Measurements from ENCODE around the gene NOTCH3. TPM values are rescaled to one million over a fixed set of nuclear protein-coding genes. Genes with fewer than 3 reads are reported as not detected.

The NOTCH3 gene
- total RNA-seq: 106 and 116 TPM in 2 replicates

GRCh38 chr19:15200553-15201364 lies at the start of gene NOTCH3:
NOTCH3 (minus strand) TSS chr19:15200995; CDS start chr19:15200905, 90 bp downstream.

Other genes with a start within 250 kb of the NOTCH3 start
- not detected in 2 replicates for gene SLC1A6, start 221.1 kb downstream of the NOTCH3 start, total RNA-seq
- 0.07 TPM in 1 of 2 replicates, not detected in the other for gene CASP14, start 151.5 kb downstream of the NOTCH3 start, total RNA-seq
- gene OR1I1, start 118.8 kb downstream of the NOTCH3 start, total RNA-seq: not detected in 2 replicates
- 6.6 and 8.3 TPM in 2 replicates for gene SYDE1, start 93.6 kb downstream of the NOTCH3 start, total RNA-seq
- 7.6 and 9.0 TPM in 2 replicates for gene EPHX3, start 31.5 kb upstream of the NOTCH3 start, total RNA-seq
- gene BRD4, start 131.5 kb upstream of the NOTCH3 start, total RNA-seq: 13.4 and 18.3 TPM in 2 replicates
- gene AKAP8, start 178.8 kb upstream of the NOTCH3 start, total RNA-seq: 12.9 and 18.6 TPM in 2 replicates
- gene AKAP8L, start 218.0 kb upstream of the NOTCH3 start, total RNA-seq: 66.4 and 69.1 TPM in 2 replicates
- 16.9 and 32.4 TPM in 2 replicates for gene WIZ, start 249.0 kb upstream of the NOTCH3 start, total RNA-seq